Smooth muscle cell of the umbilical artery (primary cell): ENCODE data around the gene KRT7. TPM values are rescaled to one million over a fixed set of nuclear protein-coding genes. Genes with fewer than 3 reads are reported as not detected.

Source experiments
- total RNA-seq: library from RNA; depleted of rRNA; stranded (reverse); fragments of >200 nt; gene quantifications from 2 replicates; pipeline ENCODE4 v1.2.3, GENCODE V29; 2014

KRT7 gene
- total RNA-seq = 1.8 and 2.1 TPM in 2 replicates

GRCh38 chr12:52232674-52233461 is at the start of gene KRT7:
TSS of gene KRT7 (plus strand) at chr12:52233243. CDS start at chr12:52233297, 54 bp downstream.

GRCh38 chr12:52191841-52192791 is 40.9 kb upstream of the KRT7 start, which contains the start of gene KRT80:
TSS of gene KRT80 (minus strand) at chr12:52192014. CDS start at chr12:52191902, 112 bp downstream.

GRCh38 chr12:52274521-52275120 is 41.6 kb downstream of the KRT7 start, which contains the start of gene KRT86:
TSS of gene KRT86 (plus strand) at chr12:52274645. CDS start at chr12:52301917, 27,272 bp downstream.

GRCh38 chr12:52291267-52291935 is 58.4 kb downstream of the KRT7 start, which contains the start of gene KRT81:
TSS of gene KRT81 (minus strand) at chr12:52291534. CDS start at chr12:52291465, 69 bp downstream.

Other genes starting within 250 kb of the KRT7 start
- gene TAMALIN, start 226.3 kb upstream of the KRT7 start, total RNA-seq = 0.28 and 1.5 TPM in 2 replicates
- gene NR4A1, start 181.8 kb upstream of the KRT7 start, total RNA-seq = 0.89 and 1.5 TPM in 2 replicates
- 69.7 and 90.9 TPM in 2 replicates for gene ATG101, start 163.3 kb upstream of the KRT7 start, total RNA-seq
- gene SMIM41, start 153.5 kb upstream of the KRT7 start, total RNA-seq = 0.23 TPM in 1 of 2 replicates, not detected in the other
- gene KRT80, start 41.2 kb upstream of the KRT7 start, total RNA-seq = 0.30 and 0.83 TPM in 2 replicates
- 0.09 TPM in 1 of 2 replicates, not detected in the other for gene KRT86, start 41.4 kb downstream of the KRT7 start, total RNA-seq
- not detected in 2 replicates for gene KRT81, start 58.3 kb downstream of the KRT7 start, total RNA-seq
- gene KRT83, start 88.2 kb downstream of the KRT7 start, total RNA-seq = not detected in 2 replicates
- gene KRT85, start 134.2 kb downstream of the KRT7 start, total RNA-seq = not detected in 2 replicates
- gene KRT84, start 152.4 kb downstream of the KRT7 start, total RNA-seq = not detected in 2 replicates
- not detected in 2 replicates for gene KRT82, start 173.1 kb downstream of the KRT7 start, total RNA-seq
- gene KRT75, start 201.1 kb downstream of the KRT7 start, total RNA-seq = not detected in 2 replicates
- gene KRT6B, start 218.9 kb downstream of the KRT7 start, total RNA-seq = not detected in 2 replicates
- gene KRT6C, start 240.6 kb downstream of the KRT7 start, total RNA-seq = not detected in 2 replicates